ENCODE results near the gene TBX5.

DNA sequence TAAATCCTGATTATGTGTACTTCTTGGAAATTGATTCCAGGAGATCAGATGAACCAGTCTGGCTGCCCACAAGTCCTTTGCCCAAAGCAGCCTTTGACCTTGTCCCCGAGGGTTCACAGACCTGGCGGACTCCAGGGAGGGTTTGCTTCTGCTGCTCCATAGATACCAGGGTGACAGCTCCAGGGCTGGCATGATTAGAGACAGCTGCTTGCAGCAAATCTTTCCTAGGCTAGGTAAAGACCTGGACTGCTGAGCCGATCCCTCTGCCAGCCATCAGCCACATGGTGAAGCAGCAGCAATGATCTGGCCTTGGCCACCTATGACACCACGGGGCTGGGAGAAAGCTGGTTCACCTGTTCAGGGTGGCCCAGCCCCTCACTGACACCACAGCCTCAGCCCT is 10.1 kb upstream of the TBX5 start:
- TF ChIP-seq TAF1 (IDR thresholded peaks at IDR 0.05; ENCODE audit: borderline replicate concordance, insufficient read depth, low read length): no peak
- no peak for TF ChIP-seq FOXP2 (optimal IDR thresholded peaks at IDR 0.05; ENCODE audit: borderline replicate concordance, extremely low read depth, extremely low read length, insufficient read depth)
- TF ChIP-seq POLR2AphosphoS5 (IDR thresholded peaks at IDR 0.05; ENCODE audit: low read depth, low read length): no peak
- no peak for TF ChIP-seq REST (IDR thresholded peaks at IDR 0.05; ENCODE audit: insufficient read depth in 1 of 2, low read depth in 2 of 2, low read length in 2 of 2)

Data from PFSK-1 (cell line).